ENCODE results near the gene SH3RF3.

The SH3RF3 gene

GRCh38 chr2:109128048-109128615 is 873 bp upstream of the SH3RF3 start:
- ChIA-PET CTCF (interaction anchor here (0.5 to 10.5 kb wide), 29 partner anchors 16 to 586 kb away, joined by 3 to 155 read pairs (median 4); no protein-coding TSS in a partner anchor), POLR2A (interaction anchor here (1.0 kb wide), 1 partner anchor 339 kb away, joined by 3 read pairs; no protein-coding TSS in a partner anchor)
- DNase-seq (ENCODE audit: low read depth, low spot score), result peak; percentile 42
- peak overlapping the region; percentile 72 for H3K4me3 ChIP-seq (ENCODE audit: low read depth, low read length)
- TF ChIP-seq, protein P1, sequence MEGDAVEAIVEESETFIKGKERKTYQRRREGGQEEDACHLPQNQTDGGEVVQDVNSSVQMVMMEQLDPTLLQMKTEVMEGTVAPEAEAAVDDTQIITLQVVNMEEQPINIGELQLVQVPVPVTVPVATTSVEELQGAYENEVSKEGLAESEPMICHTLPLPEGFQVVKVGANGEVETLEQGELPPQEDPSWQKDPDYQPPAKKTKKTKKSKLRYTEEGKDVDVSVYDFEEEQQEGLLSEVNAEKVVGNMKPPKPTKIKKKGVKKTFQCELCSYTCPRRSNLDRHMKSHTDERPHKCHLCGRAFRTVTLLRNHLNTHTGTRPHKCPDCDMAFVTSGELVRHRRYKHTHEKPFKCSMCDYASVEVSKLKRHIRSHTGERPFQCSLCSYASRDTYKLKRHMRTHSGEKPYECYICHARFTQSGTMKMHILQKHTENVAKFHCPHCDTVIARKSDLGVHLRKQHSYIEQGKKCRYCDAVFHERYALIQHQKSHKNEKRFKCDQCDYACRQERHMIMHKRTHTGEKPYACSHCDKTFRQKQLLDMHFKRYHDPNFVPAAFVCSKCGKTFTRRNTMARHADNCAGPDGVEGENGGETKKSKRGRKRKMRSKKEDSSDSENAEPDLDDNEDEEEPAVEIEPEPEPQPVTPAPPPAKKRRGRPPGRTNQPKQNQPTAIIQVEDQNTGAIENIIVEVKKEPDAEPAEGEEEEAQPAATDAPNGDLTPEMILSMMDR (IDR thresholded peaks at IDR 0.05; ENCODE audit: insufficient read depth, low read length, missing control alignments), result peak; percentile 98

DNA sequence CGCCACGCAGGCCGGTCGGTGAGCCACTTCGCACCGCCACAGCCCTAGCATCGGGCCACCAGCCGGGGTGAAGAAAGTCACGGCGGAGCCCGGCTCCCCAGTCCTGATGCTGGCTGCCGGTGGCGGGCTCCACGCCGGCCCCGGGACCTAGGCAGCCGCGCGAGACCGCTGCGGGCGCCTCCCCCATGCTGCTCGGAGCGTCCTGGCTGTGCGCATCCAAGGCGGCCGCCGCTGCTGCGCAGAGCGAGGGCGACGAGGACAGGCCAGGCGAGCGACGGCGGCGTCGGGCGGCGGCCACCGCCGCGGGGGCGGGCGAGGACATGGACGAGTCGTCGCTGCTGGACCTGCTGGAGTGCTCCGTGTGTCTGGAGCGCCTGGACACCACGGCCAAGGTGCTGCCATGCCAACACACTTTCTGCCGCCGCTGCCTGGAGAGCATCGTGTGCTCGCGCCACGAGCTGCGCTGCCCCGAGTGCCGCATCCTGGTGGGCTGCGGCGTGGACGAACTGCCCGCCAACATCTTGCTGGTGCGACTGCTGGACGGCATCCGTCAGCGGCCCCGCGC is 433 bp downstream of the SH3RF3 start:
- TF ChIP-seq, protein P1 (IDR thresholded peaks at IDR 0.05; ENCODE audit: insufficient read depth, low read length, missing control alignments), result no peak
- ChIA-PET POLR2A (interaction anchor here (0.9 to 1.1 kb wide), 3 partner anchors 203 to 358 kb away, joined by 3 to 6 read pairs (median 3); no protein-coding TSS in a partner anchor), CTCF (interaction anchor here (1.1 to 10.5 kb wide), 10 partner anchors 8 to 417 kb away, joined by 3 to 155 read pairs (median 4); no protein-coding TSS in a partner anchor)
- peak overlapping the region; percentile 72 for H3K4me3 ChIP-seq (ENCODE audit: low read depth, low read length)
- no peak for DNase-seq (ENCODE audit: low read depth, low spot score)

DNA sequence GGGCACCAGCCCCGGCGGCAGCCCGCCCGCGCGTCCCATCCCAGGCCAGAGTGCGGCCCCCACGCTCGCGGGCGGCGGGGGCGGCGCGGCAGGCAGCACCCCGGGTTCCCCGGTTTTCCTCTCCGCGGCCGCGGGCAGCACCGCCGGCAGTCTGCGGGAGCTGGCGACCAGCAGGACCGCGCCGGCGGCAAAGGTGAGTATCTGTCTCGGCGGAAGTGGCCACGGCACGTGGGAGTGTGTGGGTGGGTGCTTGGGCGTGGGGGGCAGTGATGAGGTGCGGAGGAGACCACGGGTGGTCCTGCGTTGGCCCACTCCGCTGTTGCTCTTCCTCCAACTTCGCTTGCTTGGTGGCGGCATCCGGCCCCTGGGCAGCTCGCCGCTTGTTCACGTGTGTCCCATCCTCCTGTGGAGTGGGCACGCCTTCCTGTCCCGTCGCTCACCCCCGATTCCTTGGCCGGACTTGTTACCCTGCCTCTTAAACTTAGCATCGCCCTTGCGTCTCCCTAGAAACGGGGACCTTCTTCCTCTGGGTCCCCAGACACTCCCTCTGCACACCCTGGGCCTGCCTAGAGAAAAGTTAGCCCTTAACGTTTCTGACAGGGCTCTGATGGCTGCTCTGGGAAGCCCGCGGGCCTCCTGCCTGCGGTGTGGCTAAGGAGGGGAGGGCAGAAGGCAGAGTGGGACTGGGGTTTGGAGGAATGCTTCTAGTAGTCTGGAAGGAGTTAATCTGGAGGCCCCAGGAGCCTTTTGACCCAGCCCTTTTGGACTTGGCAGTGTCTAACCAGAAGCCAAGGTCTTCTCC is 1.1 kb downstream of the SH3RF3 start:
- H3K4me3 ChIP-seq (ENCODE audit: low read depth, low read length), result peak overlapping the region; percentile 72
- ChIA-PET POLR2A (no interaction called here), CTCF (interaction anchor here (0.8 to 10.5 kb wide), 4 partner anchors 7 to 380 kb away, joined by 3 to 155 read pairs (median 4); no protein-coding TSS in a partner anchor)

DNA sequence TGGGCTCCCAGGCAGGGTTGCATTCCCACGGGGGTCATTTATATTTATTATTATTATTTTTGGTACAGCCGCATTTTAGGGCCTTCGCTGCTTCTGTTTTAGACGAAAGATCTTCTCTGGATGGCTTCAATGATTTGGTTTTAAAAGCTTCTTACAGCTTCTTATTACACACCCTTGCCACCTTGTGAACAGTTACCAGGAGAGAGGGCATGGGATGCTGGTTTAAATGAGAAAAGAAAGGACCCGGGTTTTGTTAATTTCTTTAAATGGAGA is 1.7 kb downstream of the SH3RF3 start:
- no peak for DNase-seq (ENCODE audit: low read depth, low spot score)
- POLR2A ChIA-PET, result no interaction called here
- H3K4me3 ChIP-seq (ENCODE audit: low read depth, low read length), result peak overlapping the region; percentile 72
- TF ChIP-seq, protein P1 (IDR thresholded peaks at IDR 0.05; ENCODE audit: insufficient read depth, low read length, missing control alignments), result no peak
- CTCF ChIA-PET, result interaction anchor here (0.8 to 10.5 kb wide), 2 partner anchors 337 to 380 kb away, joined by 3 to 155 read pairs; no protein-coding TSS in a partner anchor

More for the DNA sequence above, 1.1 kb downstream of the SH3RF3 start:
- TF ChIP-seq, protein P1 (IDR thresholded peaks at IDR 0.05; ENCODE audit: insufficient read depth, low read length, missing control alignments), result no peak
- no peak for DNase-seq (ENCODE audit: low read depth, low spot score)

DNA sequence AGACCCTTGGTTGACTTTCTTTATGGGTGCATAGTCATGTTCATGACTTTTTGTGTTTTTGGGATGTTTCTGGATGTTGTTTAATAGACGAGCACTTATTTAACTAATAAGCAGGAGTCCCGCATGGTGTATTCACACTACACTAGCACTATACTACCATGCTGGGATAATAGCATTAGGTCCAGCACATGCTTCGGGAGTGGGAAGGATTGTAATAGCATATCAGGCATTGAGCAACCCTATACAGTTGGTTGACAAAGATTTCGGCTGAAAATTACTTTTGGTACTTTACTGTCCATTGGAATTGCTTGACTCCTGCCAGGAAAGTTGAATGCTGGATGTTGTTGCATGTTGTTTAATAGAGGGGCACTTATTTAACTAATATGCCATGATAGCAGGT is 2.8 kb downstream of the SH3RF3 start:
- TF ChIP-seq, protein P1 (IDR thresholded peaks at IDR 0.05; ENCODE audit: insufficient read depth, low read length, missing control alignments), result no peak
- CTCF ChIA-PET, result interaction anchor here (0.7 to 10.5 kb wide), 4 partner anchors 36 to 378 kb away, joined by 3 to 155 read pairs (median 4); no protein-coding TSS in a partner anchor
- no peak for DNase-seq (ENCODE audit: low read depth, low spot score)
- H3K4me3 ChIP-seq (ENCODE audit: low read depth, low read length), result no peak overlapping the region
- POLR2A ChIA-PET, result no interaction called here

- H3K4me3 ChIP-seq (ENCODE audit: low read depth, low read length), result no peak overlapping the region
- ChIA-PET POLR2A (no interaction called here), CTCF (interaction anchor here (0.7 to 10.5 kb wide), 5 partner anchors 35 to 378 kb away, joined by 3 to 155 read pairs (median 3); no protein-coding TSS in a partner anchor)
- TF ChIP-seq, protein P1 (IDR thresholded peaks at IDR 0.05; ENCODE audit: insufficient read depth, low read length, missing control alignments), result no peak
- no peak for DNase-seq (ENCODE audit: low read depth, low spot score)
Observed at GRCh38 chr2:109132626-109133025, 3.6 kb downstream of the SH3RF3 start.

Data from AG04449 (cell line).